Measurements from ENCODE around the gene CES4A.
A peak's percentile ranks its signal among the peaks of the same experiment; 100 is the strongest.

GRCh38 chr16:67000384-67001351 lies 12.3 kb downstream of the CES4A start:
- peak in 1 of 6 experiments; percentile 2 for TF ChIP-seq CTCF (IDR thresholded peaks at IDR 0.05)
- TF ChIP-seq POLR2A (IDR thresholded peaks at IDR 0.05), result no peak

Data from Peyer's patch (tissue), 4 donors.